NCI-H2196 (cell line): ENCODE data around the gene ARHGDIA.
A peak's percentile ranks its signal among the peaks of the same experiment; 100 is the strongest.

Experiments used
- DNase-seq: peaks from one replicate; lab custom pipeline; 2025; ENCODE audit not compliant: unreplicated experiment; lab: John Stamatoyannopoulos, UW

Gene ARHGDIA

DNA sequence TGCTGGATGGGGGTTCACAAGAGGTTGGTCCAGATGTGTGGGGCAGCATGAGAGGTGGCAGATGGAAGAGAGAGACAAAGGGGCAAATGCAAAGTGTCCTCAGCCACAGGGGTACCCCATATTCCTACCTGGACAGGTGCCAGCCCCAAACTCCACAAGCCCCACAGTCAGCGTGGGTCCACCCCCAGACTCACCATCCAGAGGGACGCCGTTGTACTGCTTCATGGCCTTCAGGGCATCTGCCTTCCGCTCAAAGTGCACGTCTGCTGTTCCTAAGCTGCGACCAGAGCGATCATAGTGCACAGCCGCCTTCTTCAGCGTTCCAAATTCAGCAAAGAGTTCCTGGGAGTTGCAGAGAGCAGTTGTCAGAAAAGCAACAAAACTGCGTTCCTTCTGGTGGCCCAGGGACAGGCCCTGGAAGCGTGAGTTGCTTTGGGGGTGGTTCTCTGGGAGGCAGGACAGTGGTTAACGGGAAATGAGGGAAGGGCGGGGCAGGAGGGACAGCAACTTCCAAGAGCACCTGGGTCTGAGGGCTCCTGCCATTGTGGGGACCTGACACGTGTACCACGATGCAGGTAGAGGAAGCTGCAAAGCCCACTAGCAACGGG lies 18.0 kb upstream of the ARHGDIA start:
- no peak for DNase-seq

- DNase-seq: no peak
Measured at GRCh38 chr17:81888105-81888987, 17.2 kb upstream of the ARHGDIA start.

DNA sequence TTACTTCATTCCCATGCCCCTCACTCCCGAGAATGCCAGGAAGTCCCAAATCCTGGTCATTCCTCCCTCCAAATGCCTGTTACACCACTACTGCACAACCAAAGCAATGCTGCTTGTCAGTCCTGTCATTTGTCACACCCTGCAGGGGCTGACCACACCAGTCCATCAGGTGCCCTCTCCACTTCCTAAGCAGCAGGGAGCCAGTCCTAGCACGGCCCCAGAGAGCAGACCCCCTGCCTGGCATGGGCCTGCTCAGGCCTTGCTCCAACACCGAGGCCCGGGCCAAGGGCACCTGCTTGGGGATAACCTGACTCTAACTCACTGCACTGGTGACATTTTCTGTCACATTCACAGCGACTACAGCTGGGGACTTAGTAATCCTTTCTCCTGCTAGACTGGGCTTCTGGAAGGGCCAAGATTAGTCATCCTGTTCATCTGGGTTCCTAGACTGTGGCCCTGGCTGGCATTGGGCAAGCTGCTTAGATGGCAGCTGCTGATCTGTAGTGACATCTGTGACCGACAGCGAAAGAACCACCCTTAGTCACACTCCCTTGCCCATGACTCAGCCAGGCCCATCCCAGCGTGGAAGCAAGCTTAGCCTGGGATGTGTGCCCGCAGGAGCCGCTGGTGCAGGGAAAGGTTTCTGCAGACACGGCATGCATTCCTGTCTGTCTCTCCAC lies 14.9 kb upstream of the ARHGDIA start:
- DNase-seq: no peak

GRCh38 chr17:81885454-81885853 lies 14.3 kb upstream of the ARHGDIA start:
- DNase-seq: no peak

DNA sequence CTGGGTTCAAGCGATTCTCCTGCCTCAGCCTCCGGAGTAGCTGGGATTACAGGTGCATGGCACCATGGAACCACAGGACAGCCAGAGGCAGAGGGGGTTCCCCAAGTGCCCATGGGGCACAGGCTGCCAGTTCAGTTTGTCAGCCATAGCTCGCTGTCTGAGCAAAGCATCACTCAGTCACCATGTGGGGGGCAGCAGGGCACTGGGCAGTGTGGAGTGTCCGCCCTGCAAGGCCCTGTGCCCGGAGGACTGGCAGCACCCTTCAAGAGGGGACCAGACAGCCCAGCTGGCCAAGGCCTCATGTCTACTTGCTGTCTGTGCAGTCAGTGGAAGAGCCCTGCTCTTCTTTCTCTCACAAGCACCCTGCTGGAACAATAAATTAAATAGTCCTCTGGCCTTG lies 13.8 kb upstream of the ARHGDIA start:
- no peak for DNase-seq

DNA sequence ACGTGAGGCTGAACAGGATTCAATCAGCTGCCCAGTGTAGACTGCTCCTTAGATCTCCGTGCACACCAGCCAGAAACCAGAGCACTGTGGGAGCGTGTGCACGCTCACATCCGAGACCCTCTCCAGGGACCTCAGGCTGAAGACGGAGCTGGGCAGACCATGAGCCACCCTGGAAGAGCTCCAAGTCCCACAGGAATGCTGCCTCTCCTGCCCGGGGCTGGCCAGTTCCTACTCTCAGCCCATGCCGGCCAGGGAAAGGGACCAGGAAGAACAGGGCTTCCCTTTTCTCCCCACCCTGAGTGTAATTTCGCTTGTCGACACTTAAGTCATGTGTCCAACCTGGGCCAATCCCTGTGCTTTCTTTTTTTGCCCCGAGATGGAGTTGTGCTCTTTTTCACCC lies 13.4 kb upstream of the ARHGDIA start:
- DNase-seq: no peak

- DNase-seq: no peak
Measured at GRCh38 chr17:81879121-81879520, 8.0 kb upstream of the ARHGDIA start.

DNA sequence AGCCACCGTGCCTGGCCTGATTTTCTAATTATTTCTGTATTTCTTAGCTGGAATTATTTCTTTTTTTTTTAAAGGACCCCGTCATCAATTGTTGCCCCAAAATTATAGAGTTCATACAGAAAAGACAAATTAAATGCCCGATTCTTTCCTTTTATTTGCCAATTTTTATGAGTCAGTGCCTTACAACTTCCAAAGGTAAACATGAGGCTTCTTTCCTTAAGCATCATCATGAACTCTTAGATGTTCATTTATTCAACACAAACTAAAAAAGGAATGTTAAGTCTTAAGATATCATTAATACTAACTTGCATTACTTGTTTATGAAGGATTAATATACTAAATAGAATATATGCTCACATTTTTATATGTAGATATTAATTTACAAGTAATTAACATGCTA lies 7.2 kb upstream of the ARHGDIA start:
- DNase-seq: no peak

DNA sequence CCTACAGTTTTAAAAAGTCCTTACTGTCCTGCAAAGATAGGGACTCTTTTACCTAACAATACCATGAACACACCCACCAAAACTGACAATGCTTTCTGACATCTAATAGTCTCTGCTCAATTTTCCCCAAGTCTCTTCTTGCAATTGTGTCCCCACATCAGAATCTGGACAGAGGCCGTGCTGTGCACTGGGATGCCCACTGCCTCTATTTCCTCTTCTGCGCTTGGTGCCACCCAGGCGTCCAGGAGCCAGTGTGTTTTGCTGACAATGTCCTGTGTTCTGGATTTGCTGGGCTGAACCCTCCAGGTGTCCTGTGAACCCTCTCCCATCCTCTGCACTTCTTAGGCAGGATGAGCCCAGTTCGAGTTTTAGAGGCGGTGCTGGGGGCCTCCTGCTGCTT lies 6.4 kb upstream of the ARHGDIA start:
- no peak for DNase-seq

DNA sequence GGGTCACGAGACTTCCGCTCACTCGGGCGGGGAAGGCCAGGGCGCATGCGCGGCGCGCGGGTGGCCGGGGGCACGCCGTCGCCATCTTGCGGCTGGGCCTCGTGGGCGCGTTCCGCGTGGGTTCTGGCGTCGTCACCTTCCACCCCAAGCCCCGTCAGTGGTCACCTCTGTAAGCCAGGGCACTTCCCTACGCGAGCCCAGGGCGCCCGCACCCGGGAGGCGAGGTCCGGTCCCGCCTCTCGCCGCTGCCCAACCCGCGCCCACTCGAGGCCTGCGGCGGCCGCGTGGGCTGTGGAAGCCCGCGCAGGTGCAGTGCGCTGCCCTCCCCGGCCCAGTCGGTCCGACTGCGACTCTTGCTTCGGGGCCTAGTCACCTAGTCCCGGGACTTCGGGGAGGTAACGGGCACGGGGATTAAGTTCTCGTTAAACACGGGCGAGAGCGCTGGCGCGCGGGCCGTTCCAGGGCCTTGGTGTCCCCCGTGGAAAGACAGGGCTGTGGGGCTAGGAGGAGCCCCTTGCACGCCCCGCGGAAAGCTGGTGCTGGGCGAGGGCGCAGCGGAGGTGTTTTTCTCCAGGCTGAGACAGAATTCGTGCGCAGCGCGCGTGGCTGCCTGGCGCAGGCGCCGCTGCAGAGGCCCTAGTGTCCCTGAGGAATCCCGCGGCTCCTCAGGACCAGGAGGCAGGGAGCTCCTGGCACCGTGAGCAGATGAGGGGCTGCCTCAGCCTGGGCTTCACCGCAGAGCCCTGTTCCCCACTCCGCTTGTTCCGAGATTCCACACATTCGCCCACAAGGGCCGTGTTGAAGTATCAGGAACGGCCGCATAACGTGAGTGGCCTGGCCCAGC lies 472 bp upstream of the ARHGDIA start:
- DNase-seq: peak; percentile 98

DNA sequence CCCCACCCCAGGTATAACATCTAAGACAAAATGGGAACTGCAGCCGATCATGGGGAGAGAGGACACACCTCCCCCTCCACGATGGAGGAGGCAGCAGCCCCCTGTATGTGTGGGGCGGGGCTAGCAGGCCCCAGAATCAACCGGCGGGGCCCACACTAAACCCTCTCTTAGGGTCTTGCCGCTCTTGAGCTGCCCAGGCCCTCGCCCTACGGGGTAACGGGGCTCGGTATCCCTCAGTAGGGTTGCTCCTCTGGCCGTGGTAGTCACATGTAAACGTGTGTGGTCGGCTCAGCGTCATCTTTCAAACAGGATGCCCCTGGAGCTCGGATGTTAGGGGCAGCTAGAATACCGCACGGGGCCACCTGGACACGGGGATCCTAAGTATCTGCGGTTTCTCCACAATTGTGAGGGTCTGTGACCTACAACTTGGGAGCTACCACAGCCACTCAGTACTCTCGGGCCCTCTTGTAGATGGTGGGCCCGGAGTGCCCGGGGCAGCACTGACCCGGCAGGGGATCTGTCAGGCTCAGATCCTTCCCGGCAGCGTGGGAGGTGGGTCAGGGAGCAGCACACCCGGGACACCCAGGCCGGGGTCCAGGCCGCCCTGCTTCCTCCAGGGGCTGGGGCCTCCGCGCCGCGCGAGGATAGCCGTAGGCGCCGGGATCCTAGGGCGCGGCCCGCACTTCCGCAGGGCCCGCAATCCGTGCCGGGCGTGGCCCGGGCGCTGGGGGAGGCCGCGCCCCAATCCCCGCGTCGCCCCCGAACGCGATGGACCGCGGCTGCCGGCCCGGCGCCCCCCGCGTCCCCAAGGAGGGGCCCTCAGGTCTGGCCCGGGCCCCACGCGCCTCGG lies 781 bp downstream of the ARHGDIA start:
- no peak for DNase-seq

- no peak for DNase-seq
Measured at GRCh38 chr17:81869221-81870130, 1.7 kb downstream of the ARHGDIA start.

DNA sequence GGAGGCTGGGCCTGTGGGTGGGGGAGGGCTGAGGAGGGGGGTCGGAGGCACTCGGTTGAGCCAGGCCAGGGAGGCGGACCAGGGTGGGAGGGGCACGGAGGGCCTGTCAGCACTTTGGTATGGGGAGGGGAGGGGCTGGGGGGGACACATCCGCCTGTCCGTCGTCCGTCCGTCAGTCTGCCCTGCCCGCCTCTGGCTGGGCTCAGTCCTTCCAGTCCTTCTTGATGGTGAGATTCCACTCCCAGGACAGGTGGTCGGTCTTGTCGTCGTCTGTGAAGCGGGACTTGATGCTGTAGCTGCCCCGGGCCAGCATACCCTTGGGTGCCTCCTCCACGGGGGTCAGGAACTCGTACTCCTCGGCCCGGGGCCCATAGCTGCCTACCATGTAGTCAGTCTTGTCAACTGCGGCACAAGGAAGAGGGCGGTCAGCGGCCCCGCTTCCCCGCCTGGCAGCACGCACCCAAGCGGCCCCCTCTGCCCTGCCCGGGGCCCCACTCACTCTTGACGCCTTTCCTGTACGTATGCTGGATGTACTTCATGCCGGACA lies 2.4 kb downstream of the ARHGDIA start:
- no peak for DNase-seq

DNA sequence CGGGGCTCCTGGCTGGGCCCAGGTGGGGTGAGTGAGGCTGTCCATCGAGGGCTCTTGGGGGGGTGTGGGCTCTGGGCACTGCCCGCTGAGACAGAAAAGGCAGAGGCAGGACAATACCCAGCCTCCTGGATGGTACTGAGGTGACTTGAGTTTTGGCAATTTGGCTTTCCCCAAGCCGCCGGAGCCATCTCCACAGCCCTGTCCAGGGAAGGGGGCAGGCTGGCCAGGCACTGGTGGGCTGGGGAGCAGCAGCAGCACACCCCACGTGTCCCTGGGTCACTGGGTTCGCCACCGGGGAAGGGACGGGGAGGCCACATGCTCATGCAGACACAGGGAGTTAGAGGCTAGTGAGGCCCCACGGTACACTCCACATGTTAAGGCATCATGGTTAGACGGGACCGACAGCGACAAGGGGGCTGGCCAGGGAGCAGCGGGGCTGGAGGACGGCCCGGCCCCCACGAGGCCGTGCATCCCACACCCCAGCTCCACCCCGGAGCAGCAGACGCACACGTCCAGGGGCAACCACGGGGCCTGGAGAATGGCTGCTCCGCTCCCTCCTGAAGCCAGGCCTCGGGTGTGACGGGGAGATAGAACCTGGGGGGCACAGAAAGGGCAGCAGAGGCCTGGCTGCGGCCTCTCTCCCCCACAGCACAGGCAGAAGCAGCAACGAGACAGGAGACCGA lies 3.0 kb downstream of the ARHGDIA start:
- no peak for DNase-seq

- DNase-seq: no peak
Measured at GRCh38 chr17:81867170-81867990, 3.8 kb downstream of the ARHGDIA start.

DNA sequence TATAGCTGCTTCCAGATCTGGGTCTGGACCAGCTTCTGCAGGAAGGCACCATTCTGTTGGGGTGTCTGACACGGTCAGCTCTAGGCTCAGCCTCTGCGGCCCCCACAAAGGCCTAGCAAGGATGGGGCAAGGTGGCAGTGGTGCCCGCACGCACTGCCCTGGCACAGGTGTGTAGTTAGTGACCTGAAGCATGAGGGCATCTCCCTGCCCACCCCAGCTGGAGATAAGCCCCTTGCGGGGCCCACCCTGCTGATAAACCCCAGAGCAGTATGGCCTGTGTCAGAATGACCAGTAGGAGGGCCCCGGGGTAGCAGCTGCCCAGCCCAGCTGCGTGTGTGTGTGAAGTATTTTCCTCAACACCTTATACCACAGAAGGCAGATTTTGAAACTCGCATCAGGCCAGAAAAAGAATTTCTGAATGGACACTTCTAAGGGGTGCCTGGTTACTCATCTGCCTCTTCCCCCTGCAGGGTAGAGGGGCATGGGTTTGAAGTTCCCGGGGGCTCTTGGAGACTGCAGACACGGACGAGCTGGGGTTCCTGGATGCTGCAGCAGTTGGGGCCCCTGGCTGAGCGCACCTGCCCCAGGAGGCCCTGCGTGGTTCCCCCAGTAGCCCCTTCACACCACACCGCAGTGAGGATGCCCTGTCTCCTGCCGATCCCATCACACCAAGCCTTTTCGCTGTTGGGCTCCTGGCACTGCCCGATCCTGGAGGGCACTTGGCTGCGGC lies 4.5 kb downstream of the ARHGDIA start:
- no peak for DNase-seq
